Middle frontal gyrus (tissue), 1 donor: Measurements from ENCODE around the gene TFAP2A.

Source experiments
- DNase-seq: peaks from one replicate; pipeline ENCODE4 v3.0.0-alpha.2; 2015; ENCODE audit warnings: low spot score; ENCODE audit errors: extremely low spot score

Gene TFAP2A

GRCh38 chr6:10413262-10413849 is 1.5 kb downstream of the TFAP2A start:
- DNase-seq: no peak

GRCh38 chr6:10412461-10413261 is 2.2 kb downstream of the TFAP2A start:
- DNase-seq: no peak

- no peak for DNase-seq
Observed at GRCh38 chr6:10411971-10412460, 2.9 kb downstream of the TFAP2A start.

- no peak for DNase-seq
Observed at GRCh38 chr6:10411131-10411970, 3.5 kb downstream of the TFAP2A start.

GRCh38 chr6:10410207-10411050 is 4.4 kb downstream of the TFAP2A start:
- DNase-seq: no peak

GRCh38 chr6:10409731-10410206 is 5.1 kb downstream of the TFAP2A start:
- no peak for DNase-seq

- no peak for DNase-seq
Observed at GRCh38 chr6:10409233-10409721, 5.6 kb downstream of the TFAP2A start.

GRCh38 chr6:10408457-10408856 is 6.4 kb downstream of the TFAP2A start:
- DNase-seq: no peak

- DNase-seq: no peak
Observed at GRCh38 chr6:10407674-10408054, 7.2 kb downstream of the TFAP2A start.

GRCh38 chr6:10407018-10407673 is 7.7 kb downstream of the TFAP2A start:
- DNase-seq: no peak

- DNase-seq: no peak
Observed at GRCh38 chr6:10406556-10406955, 8.3 kb downstream of the TFAP2A start.

- DNase-seq: no peak
Observed at GRCh38 chr6:10405513-10405900, 9.4 kb downstream of the TFAP2A start.

- no peak for DNase-seq
Observed at GRCh38 chr6:10404799-10405512, 9.9 kb downstream of the TFAP2A start.

GRCh38 chr6:10404107-10404798 is 10.6 kb downstream of the TFAP2A start:
- peak; percentile 71 for DNase-seq

- no peak for DNase-seq
Observed at GRCh38 chr6:10403385-10404106, 11.3 kb downstream of the TFAP2A start.

GRCh38 chr6:10402648-10403311 is 12.1 kb downstream of the TFAP2A start:
- DNase-seq: no peak

- no peak for DNase-seq
Observed at GRCh38 chr6:10401632-10402223, 13.1 kb downstream of the TFAP2A start.
